NCI-H2081 treated with DMSO at 0.1 percent for 48 hours (cell line): ENCODE data around the gene TMEM125.

Source experiments
- DNase-seq: peaks from one replicate; lab custom pipeline; 2025; lab: John Stamatoyannopoulos, UW

Gene TMEM125

GRCh38 chr1:43293896-43294760 is 24.3 kb downstream of the TMEM125 start:
- no peak for DNase-seq

- no peak for DNase-seq
Observed at GRCh38 chr1:43294761-43295160, 25.0 kb downstream of the TMEM125 start.

- no peak for DNase-seq
Observed at GRCh38 chr1:43296207-43296606, 26.4 kb downstream of the TMEM125 start.

GRCh38 chr1:43298055-43298454 is 28.3 kb downstream of the TMEM125 start:
- no peak for DNase-seq

GRCh38 chr1:43299101-43299500 is 29.3 kb downstream of the TMEM125 start:
- DNase-seq = no peak

GRCh38 chr1:43300378-43301094 is 30.8 kb downstream of the TMEM125 start, which contains the start of gene TIE1:
Gene TIE1, plus strand, starts transcription at chr1:43300982. Its CDS starts 90 bp downstream, at chr1:43301072.
- DNase-seq = no peak

GRCh38 chr1:43302201-43302600 is 32.4 kb downstream of the TMEM125 start:
- no peak for DNase-seq

GRCh38 chr1:43302721-43303470 is 33.1 kb downstream of the TMEM125 start:
- DNase-seq = no peak

GRCh38 chr1:43303471-43304313 is 33.9 kb downstream of the TMEM125 start:
- no peak for DNase-seq

GRCh38 chr1:43304314-43304681 is 34.5 kb downstream of the TMEM125 start:
- DNase-seq = no peak

- DNase-seq = no peak
Observed at GRCh38 chr1:43304771-43305300, 35.1 kb downstream of the TMEM125 start.

GRCh38 chr1:43305461-43305860 is 35.7 kb downstream of the TMEM125 start:
- DNase-seq = no peak

GRCh38 chr1:43305926-43306687 is 36.3 kb downstream of the TMEM125 start:
- no peak for DNase-seq

- no peak for DNase-seq
Observed at GRCh38 chr1:43306688-43307457, 37.1 kb downstream of the TMEM125 start.

- DNase-seq = no peak
Observed at GRCh38 chr1:43307458-43308158, 37.8 kb downstream of the TMEM125 start.

GRCh38 chr1:43308635-43309404 is 39.0 kb downstream of the TMEM125 start:
- DNase-seq = no peak

- DNase-seq = no peak
Observed at GRCh38 chr1:43309405-43310025, 39.7 kb downstream of the TMEM125 start.

GRCh38 chr1:43311521-43311920 is 41.7 kb downstream of the TMEM125 start:
- no peak for DNase-seq
